Pons (tissue), 1 donor: ENCODE data around the gene MACROD2.

Source experiments
- DNase-seq: peaks from one replicate; pipeline ENCODE4 v3.0.0-alpha.2; 2016; ENCODE audit warnings: low spot score

MACROD2 gene

DNA sequence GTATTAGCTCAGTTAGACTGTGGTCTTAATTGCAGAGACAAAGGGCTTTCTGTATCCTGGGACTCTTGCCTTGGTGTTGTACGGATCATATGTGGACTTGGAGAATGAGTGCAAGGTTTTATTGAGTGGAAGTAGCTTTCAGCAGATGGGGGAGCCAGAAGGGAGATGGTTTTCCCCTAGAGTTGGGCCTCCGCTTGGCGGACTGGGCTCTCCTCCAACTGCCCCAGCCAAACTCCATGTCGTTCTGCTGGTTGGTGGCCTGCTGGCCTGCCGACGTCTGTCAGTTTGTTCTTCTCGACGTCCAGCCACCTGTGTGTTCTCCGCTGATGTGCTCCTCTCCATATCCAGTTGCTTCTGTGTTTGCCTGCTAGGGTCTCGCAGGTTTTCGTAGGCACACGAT is 531.6 kb downstream of the MACROD2 start:
- no peak for DNase-seq

DNA sequence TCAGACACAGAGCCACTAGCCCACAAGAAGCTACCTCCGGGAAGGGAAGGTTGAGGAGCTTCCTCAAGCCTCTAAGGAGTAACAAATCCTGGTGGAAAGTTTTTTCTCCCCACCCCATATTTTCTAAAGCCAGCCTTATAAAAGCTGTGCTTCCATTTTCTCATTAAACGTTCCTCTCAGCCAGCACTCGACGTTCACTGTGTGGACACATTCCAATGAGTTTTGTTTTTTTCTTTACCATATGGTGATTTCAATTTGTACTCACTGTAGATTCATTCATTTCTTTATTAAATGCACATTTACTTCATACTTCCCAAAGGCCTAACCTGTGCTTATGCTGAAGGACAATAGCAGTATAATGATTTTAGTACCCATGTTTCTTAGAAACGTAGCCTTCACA is 536.5 kb downstream of the MACROD2 start:
- no peak for DNase-seq

DNA sequence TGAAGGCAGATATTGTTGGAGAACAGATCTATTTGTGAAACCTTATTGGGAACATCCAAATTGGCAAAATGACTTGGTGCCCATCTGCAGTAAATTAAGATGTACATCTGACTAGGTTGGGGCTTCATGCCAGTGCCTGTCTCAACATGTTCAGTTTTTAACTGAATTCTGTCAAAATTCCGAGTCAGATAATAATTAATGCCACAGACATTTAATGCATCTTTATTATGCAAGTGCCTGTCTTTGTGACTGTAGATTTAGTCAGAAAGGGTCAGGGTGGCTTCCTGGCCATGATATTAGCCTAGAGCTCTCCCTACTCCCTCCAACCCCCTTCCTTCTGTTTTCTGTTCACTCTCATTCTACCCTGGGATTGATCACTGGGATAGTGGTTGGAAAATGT is 541.4 kb downstream of the MACROD2 start:
- DNase-seq, result no peak

DNA sequence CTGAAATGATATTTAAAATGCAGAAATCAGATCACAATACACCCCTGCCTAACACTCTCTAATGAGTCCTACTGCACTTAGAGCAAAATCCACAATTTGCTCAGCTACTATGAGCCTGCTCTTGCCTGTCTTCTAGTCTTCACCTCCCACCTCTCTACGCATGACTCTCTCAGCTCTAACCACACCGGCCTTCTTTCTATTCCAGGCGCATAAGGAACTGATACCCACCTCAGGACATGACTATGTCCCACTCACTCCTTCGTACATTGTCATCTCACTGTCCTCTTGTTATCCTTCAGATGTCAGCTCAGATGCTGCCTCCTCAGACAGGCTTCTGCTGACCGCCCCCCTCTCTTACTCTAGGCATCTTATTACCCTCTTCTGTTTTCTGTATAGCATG is 543.1 kb downstream of the MACROD2 start:
- DNase-seq, result no peak

DNA sequence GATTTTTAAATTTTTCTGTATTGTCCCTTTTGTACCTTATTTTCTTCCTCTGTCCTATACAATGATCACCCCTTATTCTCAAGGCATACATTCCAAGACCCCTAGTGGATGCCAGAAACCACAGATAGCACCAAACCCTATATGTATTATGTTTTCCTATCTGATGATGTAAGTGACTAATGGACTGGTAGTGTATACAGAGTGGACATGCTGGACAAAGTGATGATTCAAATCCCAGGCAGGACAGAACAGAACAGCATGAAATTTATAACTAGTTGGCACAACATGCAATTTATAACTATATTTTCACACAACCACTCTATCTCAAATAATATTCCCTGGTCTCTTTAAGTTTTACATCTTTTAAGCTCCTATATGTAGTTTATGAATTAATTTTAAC is 547.7 kb downstream of the MACROD2 start:
- DNase-seq, result no peak

DNA sequence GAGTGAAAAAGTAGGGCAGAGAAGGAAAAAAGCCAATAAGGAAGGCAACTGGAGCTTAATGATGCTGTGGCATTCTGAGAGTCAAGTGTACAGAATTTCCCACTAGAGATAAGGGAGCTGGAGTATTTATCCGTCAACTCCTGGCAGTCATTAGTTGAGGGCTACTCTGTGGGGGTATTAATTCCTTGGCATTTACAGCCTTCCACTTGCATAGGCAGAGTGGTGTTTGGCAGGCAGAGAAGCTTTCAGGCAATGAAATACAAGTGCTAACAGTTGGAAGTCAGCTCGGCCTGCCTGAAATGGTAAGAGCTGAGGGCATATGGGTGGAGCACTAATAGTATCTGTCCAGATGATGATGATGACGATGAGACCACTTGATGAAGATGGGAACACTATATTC is 549.4 kb downstream of the MACROD2 start:
- no peak for DNase-seq

DNA sequence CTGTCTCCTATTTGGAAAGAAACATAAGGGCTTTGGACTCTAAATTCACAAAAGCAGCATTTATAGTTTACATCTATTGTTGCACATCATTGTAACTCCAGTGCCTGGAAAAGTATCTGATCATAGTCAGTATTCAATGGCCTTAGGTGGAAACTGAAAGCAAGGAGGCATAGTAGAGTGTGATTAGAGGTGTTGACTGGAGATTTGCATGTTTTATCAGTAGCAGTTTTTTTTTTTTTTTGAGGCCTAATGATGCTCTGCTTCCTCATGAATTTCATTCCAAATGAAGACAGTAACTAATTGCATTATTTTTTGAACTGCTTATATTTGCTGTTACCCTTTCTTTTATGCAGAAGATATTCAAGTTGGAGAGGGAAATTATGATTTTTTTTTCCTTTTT is 555.3 kb downstream of the MACROD2 start:
- DNase-seq, result no peak

DNA sequence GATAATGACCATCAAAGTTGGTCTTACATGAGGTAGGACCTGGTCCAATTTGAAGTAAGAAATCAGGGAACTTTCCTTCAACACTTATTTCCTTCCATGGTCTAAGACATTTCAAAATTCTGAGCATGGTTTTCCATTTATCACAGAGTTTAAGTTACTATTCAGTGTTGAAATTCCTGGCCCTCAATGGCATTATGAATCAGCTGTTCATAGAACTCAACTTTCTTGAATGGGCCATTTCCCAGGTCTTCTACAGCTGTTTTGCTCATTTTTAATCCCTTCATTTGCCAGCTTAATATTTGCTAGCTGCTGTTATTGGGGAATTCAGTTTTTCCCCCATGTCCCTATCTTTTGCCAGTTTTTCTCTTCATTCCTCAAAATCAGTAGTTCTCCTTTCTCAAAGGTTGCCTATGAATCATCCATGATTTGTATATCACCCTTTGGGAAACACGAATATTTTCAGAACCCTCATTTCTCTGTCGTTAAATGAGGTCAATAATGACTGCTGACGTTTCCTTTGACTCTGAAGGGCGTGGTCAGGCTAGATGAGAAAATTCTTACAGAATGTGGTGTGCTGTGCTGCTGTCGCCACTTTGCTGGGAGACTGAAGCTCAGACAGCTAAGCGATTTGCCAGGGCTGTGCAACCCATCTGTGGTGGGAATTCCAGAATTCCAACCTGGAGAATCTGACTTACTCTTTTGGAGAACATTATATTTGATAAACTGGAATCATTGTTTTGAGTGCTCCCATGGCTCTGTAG is 558.6 kb downstream of the MACROD2 start:
- DNase-seq, result no peak

DNA sequence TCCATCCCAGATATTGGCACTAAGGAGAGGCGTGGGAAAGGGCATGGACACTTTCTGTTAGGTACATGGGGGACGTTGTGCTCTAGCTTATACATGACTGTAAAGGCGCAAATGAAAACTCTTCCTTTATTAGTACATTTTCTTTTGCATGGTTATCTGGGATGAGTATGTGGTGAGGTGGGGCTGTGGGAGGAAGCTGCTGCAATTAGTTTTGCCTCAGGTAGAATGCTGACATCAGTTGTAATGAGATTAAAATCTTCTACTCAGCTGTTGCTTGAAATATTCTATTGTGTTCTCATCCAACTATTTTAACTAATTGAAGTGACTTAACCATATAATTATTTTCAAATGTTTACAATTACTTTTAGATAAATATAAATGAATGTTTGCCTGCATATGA is 560.4 kb downstream of the MACROD2 start:
- no peak for DNase-seq

DNA sequence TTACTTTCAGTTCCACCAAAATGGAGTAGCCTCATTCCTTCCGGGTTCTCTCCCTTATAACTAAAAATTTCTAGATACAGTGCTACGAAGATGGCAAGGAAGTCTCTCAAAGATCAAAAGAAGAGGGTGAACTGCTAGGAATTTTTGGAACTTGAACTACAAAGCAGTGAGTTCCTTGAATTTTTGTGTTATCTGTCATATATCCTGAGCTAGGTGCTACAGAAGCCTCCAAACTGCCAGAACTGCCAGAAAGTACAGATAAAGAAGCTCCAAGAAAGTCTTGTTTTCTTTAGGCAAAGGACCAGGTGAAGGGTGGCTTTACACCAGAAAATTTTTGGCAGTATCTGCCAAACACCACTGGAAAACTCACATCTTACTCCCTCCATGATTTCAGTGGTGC is 560.9 kb downstream of the MACROD2 start:
- no peak for DNase-seq

DNA sequence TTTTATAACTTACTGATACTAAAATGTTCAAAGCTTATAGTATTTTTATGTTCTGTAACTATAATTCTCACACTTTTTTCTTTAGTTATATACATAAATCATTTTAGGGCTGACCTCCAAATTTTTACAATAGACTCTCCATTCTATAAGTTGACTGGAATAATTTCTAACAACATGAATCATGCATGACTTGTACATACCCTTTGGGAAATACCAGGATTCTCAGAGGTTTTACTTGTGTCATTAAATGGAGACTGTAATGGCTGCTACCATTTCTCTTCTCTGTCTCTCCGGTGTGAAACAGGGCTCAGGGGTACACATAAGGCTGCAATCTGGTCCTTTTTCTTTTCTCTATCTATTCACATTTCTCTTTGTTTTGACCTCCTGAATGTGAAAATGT is 564.3 kb downstream of the MACROD2 start:
- no peak for DNase-seq

DNA sequence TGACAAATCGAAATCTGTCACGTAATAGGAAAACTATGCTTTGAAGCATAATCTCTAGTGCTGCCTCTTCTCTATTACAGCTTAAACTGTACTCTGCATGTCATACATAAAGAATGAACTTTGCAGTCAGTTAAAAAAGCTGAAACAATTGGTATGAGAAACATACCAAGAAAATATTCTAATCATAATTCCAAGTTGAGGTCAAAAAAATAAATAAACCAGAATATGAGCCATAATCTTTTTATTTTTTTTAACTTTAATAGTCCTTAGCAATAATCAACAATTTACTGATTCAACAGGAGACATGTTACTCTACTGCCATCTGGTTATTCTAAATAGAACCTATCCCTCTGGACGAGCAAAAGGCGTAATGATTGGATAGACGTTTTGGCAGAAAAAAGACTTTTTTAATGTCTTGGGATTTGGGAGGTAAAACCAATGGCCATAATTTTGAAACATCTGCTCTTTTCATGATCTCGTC is 566.5 kb downstream of the MACROD2 start:
- no peak for DNase-seq

DNA sequence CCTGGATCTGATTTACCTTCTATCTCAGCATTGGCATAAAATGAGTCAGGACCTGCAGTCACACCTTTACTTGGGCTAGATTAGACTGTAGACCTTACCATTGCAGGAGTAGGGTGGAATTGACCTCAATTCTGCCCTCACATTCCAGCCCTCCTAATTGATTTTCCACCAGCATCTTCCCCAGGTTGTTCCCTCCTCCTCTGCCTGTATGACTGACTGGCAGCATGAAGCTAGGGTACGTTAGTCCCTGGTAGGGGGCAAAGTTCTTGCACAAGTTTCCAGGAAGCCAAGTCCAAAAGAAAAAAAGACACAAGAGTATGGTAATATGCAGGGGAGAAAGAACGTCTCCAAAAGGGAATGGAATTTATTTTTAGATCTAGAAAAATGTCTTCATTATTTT is 567.7 kb downstream of the MACROD2 start:
- DNase-seq, result no peak

DNA sequence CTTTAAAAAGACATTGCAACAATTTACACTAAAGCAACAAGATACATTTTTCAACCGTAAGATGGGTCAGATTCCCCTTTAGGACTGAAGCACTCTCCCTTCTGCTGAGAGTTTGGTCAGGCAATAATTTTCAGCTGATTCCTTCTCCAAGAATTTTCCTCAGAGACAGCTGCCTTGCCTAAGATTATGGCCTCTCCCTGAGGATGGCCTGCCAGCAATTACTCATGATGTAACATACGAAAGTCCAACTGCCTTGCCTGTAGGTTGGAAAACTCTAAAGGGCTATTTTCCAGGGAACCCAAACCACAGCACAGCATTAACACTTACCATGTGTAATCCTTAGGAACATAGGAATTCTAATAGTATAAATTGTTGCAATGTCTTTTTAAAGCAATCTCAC is 571.2 kb downstream of the MACROD2 start:
- no peak for DNase-seq

DNA sequence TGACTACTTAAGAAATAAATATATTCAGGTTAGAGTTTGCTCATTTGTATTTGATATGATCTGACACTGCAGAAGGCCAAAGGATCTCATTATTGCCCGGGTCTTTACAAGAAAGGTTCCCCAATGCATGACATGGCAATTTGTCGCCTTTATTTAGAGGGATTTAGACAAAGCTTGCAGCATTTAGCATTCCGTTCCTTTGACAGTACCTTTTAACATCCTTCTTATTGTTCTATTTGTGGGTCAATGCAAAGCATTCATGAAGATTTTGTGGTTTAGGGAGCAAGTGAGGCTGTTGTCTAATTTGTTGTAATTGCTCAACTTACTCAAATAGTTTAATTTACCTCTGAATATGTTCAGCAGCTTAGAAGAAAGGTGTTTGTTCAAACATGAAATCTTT is 572.9 kb downstream of the MACROD2 start:
- no peak for DNase-seq

DNA sequence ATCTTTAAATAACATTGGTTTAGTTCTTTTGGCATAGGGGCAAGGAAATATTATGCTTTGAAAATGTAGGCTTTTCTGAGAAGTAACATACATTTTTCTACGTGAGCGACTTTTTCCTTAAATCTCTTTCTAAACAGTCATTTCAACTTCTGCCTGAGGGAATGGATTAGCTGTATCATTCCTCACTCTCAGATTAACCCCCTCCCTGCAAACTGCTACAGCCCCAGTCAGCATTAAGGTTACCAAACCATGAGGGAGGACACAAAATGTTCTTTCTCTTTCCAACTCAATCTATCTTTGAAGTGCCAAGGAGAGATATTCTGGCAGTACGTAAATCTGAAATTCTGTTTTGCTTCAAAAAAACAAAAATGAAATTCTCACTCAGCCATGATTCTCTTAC is 573.4 kb downstream of the MACROD2 start:
- no peak for DNase-seq

DNA sequence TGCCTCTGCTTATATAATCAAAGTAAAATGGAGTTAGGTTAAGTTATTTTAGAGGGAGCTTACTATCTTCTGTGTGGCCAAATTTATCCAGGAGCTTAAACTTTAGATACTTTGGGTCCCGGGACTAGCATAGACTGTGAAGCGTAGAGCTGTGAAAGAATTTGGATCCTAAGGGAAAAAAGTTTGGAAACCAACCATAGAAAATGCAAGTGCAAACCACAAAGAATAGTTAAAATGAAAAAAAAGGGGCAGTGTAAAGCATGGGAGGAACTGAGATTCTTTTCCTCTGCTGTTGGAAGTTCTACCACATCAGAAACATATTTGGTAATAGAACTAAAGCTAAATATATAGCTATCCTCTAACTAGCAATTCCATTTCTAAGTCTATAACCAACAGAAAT is 574.3 kb downstream of the MACROD2 start:
- no peak for DNase-seq

DNA sequence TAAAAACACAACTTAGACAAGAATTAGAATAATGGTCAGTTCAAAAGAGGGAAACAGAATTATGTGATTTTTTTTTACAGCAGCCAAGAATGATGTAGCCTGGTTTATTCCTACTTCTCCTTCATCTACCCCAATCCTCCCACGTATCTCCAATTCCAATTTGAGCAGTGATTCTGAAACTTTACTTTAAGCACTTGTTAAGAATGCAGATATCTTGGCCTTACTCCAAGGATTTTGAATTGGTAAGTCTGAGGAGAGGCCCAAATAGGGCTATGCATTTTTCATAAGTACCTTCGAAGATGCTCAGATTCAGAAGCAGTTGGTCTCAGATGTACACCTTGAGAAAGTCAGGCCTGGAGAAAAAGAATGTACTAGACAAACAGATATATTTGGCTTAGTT is 575.5 kb downstream of the MACROD2 start:
- no peak for DNase-seq

DNA sequence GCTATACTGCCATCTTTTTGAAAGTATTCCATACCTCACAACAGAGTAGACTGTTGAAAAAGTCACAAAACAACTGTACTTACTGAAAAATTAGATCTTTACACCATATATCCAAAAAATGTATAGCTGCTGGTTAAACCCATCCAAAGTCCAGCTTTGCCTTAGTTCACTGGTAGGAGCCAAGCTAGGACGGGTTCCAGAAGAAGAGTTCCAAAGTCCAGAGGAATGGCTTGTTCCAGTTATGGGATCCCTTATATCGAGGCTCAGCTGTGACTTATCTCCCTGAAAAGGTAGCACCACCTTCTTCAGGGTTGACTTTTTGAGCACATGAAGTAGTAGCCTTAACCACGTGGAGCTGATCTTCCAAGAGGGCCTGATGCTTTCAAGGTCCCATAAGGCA is 578.4 kb downstream of the MACROD2 start:
- no peak for DNase-seq

DNA sequence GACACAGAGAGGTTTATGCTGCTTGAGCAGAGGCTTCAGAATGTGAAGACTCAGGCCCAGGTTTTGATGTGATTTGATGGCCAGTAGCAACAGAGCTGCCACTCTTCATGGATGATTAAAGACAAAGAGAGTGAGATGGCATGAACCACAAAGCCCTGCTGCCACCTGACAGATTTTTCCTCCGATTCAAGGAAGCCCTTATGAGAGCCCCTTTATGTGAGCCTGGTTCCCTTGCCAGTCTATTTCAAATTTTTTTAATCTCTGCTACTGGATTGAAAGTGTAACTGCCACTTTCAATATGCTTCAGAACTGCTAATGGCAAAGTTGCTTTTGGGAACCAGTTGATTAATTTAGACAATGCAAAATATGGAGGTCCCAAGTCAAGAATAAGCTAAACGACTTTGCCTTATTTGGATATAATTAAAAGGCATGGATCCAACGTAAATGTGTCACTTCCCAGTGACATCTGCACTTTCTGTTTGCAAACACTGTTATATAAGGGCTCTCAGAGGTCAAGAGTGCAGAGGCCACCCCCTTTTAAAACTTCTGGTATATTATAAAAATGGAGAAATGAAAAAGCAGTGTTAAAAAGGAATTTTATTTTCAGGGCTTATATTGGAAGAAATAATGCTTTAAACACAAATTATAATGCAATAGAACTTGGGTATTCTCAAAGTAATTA is 581.0 kb downstream of the MACROD2 start:
- DNase-seq, result no peak

DNA sequence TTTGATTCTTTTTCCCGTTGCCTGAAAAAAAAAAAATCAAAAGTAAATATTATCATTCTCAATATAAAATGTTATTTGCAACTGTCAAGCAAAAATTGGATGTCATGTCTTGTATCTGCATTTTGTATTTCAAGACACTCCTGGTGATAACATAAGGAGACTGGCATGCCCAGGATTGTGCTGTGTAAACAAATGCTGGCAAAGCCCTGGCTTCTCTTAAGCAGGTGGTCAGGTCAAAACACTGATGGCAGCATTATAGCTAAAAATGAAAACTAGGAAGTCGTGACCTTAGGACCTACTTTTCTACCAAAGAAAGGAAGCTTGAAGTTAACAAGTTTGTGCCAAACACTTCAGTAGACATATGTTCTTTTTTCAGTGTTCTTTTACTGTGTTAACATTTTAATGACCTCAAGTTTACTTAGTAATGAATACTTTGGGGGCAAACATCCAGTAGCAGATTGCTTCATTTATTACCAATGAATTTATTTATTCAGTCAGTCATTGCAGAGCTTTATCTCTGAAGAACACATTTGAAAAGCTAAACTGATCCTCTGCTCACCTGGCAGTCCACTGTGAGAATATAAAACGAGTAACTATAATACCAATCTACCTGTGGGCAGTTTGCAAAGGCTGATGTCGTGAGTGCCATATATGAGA is 585.2 kb downstream of the MACROD2 start:
- no peak for DNase-seq

DNA sequence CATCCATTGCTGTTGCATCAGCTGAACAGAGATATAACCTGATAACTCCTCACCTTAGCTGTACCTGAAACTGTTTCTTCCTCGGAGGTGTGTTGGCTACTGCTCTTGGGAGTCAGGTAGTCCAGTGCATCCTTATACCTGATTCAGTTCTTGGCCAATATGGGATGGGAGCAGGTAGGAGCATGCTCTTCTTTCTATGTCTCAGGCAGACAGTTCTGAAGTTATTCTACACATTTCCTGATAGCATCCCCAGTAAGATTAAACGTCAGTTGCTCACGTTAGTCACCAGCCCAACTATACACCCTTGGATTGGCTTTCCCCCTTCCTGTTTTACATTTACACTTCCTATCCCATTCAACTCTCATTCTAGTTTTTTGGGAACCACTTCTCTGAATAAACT is 586.4 kb downstream of the MACROD2 start:
- no peak for DNase-seq

DNA sequence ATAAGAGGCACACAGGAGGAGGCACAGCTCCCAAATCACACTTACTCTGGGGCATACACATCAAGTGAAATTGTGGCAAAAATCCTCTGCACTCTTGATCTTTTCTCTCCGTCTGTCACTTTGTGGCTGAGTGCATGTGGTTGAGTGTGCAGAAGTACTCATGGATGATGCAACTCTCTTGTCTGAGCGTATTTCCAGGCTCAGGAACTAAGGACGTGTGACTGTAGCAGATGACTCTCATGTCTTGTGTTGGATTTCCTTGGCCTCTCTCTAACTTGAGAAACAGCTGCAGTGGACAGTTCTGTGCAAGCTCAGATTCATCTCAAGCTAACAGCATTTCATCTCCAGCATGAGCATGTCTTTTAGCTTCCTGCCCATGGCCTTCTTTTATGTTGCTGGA is 587.5 kb downstream of the MACROD2 start:
- no peak for DNase-seq
